Prostate gland (tissue), 2 donors: ENCODE measurements around the gene SPATA24. TPM values are rescaled to one million over a fixed set of nuclear protein-coding genes. Genes with fewer than 3 reads are reported as not detected.

ENCODE experiments used
- DNase-seq: peaks from one replicate; pipeline ENCODE4 v3.0.0-alpha.2; 2019; ENCODE audit warnings: low spot score
- H3K27ac ChIP-seq, 2 donors: fragments of 200-600 bp; sonication (generic); 2 replicates each; pipeline ENCODE4 v1.5.1; 2017 to 2019
- H3K27me3 ChIP-seq: fragments of 200-600 bp; sonication (generic); replicated peaks from 2 replicates; pipeline ENCODE4 v1.5.1; 2019; ENCODE audit not compliant: insufficient read depth
- H3K36me3 ChIP-seq, 2 donors: fragments of 200-600 bp; sonication (generic); 1 replicate in 1 of 2; 2 replicates in 1 of 2; pipeline versions ENCODE4 v1.5.1 to v1.8.1; 2017 to 2019
- H3K4me1 ChIP-seq: fragments of 200-600 bp; sonication (generic); replicated peaks from 2 replicates; pipeline ENCODE4 v1.5.1; 2019
- H3K4me3 ChIP-seq, 2 donors: fragments of 200-600 bp; sonication (generic); 2 replicates each; pipeline ENCODE4 v1.5.1; 2017 to 2019
- H3K9me3 ChIP-seq: fragments of 200-600 bp; sonication (generic); 2 replicates; pipeline ENCODE4 v1.5.1; 2017
- CTCF ChIP-seq, 4 experiments: fragments of 200-600 bp in 2 of 4; fragments of 450-650 bp in 2 of 4; sonication (generic) in 2 of 4; IDR thresholded peaks; 1 replicate in 3 of 4; 2 replicates in 1 of 4; pipeline ENCODE4 v1.5.1; 2016 to 2019; ENCODE audit warnings: antibody characterized with exemption in 4 of 4, mild to moderate bottlenecking in 2 of 4, moderate library complexity in 2 of 4
- POLR2A ChIP-seq: fragments of 450-650 bp; IDR thresholded peaks from one replicate; pipeline ENCODE4 v1.6.1; 2016; ENCODE audit warnings: antibody characterized with exemption, mild to moderate bottlenecking
- POLR2AphosphoS5 ChIP-seq: sonication (generic); formaldehyde crosslinking; IDR thresholded peaks from one replicate; pipeline ENCODE4 v1.6.1; 2017; ENCODE audit warnings: antibody characterized with exemption
- WGBS: methylation state at CpG from one replicate; pipeline ENCODE4 v1.1.5; 2018; 5-methylcytosine and 5-hydroxymethylcytosine counted together
- intact Hi-C: fragments of 100-400 bp; cut with DNase I; formaldehyde crosslinking; loops from one replicate; pipeline ENCODE4 v1.14.2; 2022
- total RNA-seq, 2 donors: library from RNA; depleted of rRNA; stranded (reverse); fragments of >200 nt; gene quantifications; one replicate each; pipeline ENCODE4 v1.1.0, GENCODE V29; 2016

The SPATA24 gene
- total RNA-seq, 2 donors from 2014 or later: 4.4 to 27.3 TPM

DNA sequence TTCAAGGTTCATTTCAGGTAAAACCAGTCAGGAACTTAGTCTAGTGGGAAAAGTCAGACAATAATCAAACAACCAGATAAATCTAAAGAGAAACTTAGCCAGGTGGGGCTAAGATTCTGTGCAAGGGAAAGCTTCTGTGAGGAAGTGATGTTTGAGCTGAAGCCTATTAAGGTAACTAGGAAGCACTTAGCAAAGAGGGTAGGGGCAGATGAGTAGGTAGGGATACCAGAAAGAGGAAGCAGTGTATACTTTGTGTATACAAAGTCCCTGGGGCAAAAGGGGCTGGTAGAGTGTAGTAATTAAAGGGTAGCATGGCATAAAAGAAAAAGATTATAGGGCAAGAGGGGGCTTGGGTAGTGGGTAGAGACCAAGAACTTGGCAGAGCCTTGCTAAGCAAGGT, 3.6 kb upstream of the SPATA24 start:
- Histone ChIP-seq H3K27ac (no peak overlapping the region), H3K4me1 (peaks cover 4% of the 10 kb centered on the region), H3K4me3 (no peak overlapping the region), H3K36me3 (no peaks in the 10 kb centered on the region), H3K9me3 (no peaks in the 10 kb centered on the region), H3K27me3 (no peaks in the 10 kb centered on the region)
- TF ChIP-seq CTCF (IDR thresholded peaks at IDR 0.05) (no peak), POLR2A (no peak), POLR2AphosphoS5 (no peak)
- DNase-seq: no peak
- intact Hi-C loops: no loop called here

GRCh38 chr5:139406963-139407362, 3.1 kb upstream of the SPATA24 start:
- WGBS: 75% methylated on average over 2 of the region's 2 CpGs

DNA sequence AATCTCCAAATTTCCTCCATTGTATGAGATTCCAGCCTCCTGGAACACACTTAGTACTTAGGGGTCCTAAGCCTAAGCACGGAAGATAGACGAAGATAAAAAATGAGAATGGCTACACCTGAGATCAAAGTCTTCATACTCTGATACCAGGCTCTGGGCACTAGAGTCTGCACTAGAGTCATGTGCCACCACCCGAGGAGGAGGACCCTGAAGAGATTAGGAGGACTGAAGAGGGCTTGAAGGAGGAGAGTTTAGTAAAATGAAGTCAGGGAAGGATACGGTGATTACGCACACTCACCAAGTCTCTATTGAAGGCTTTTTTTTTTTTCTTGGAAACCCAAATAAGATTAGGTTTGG, 573 bp upstream of the SPATA24 start:
- Histone ChIP-seq H3K9me3 (no peaks in the 10 kb centered on the region), H3K27me3 (no peaks in the 10 kb centered on the region), H3K27ac (peak overlapping the region; percentile 89 to 94), H3K36me3 (no peaks in the 10 kb centered on the region), H3K4me3 (peak overlapping the region; percentile 43 to 45), H3K4me1 (peaks cover 4% of the 10 kb centered on the region)
- DNase-seq: no peak
- intact Hi-C loops: no loop called here
- no peak for TF ChIP-seq POLR2AphosphoS5
- TF ChIP-seq POLR2A: no peak
- no peak for TF ChIP-seq CTCF (IDR thresholded peaks at IDR 0.05)
- 60% methylated on average over 5 of the region's 5 CpGs for WGBS

More at GRCh38 chr5:139406963-139407362, 3.1 kb upstream of the SPATA24 start:
- peaks cover 4% of the 10 kb centered on the region for H3K4me1 ChIP-seq
- no peaks in the 10 kb centered on the region for H3K9me3 ChIP-seq
- intact Hi-C loops: no loop called here
- no peaks in the 10 kb centered on the region for H3K27me3 ChIP-seq
- H3K36me3 ChIP-seq: no peaks in the 10 kb centered on the region
- TF ChIP-seq CTCF (IDR thresholded peaks at IDR 0.05) (no peak), POLR2AphosphoS5 (no peak), POLR2A (no peak)
- H3K27ac ChIP-seq: no peak overlapping the region
- H3K4me3 ChIP-seq: no peak overlapping the region
- DNase-seq: no peak

- H3K4me3 ChIP-seq: peak overlapping the region; percentile 43 to 45
- H3K9me3 ChIP-seq: no peaks in the 10 kb centered on the region
- H3K27ac ChIP-seq: peak overlapping the region; percentile 89 to 94
- TF ChIP-seq CTCF (IDR thresholded peaks at IDR 0.05) (no peak), POLR2AphosphoS5 (no peak), POLR2A (no peak)
- no peak for DNase-seq
- H3K36me3 ChIP-seq: no peaks in the 10 kb centered on the region
- H3K27me3 ChIP-seq: no peaks in the 10 kb centered on the region
- whole genome bisulfite sequencing: 17% methylated on average over 7 of the region's 7 CpGs
- intact Hi-C loops: no loop called here
- peaks cover 4% of the 10 kb centered on the region for H3K4me1 ChIP-seq
Observed at GRCh38 chr5:139403418-139403786, 487 bp downstream of the SPATA24 start.

- DNase-seq: no peak
Observed at GRCh38 chr5:139402561-139403158, 1.2 kb downstream of the SPATA24 start.

More at GRCh38 chr5:139402561-139403158, 1.2 kb downstream of the SPATA24 start:
- H3K27me3 ChIP-seq: no peaks in the 10 kb centered on the region
- H3K9me3 ChIP-seq: no peaks in the 10 kb centered on the region
- intact Hi-C loops: no loop called here
- H3K4me3 ChIP-seq: no peak overlapping the region
- whole genome bisulfite sequencing: 78% methylated on average over 7 of the region's 7 CpGs
- TF ChIP-seq POLR2AphosphoS5 (no peak), POLR2A (no peak), CTCF (IDR thresholded peaks at IDR 0.05) (no peak)
- peak overlapping the region; percentile 89 to 94 for H3K27ac ChIP-seq
- H3K36me3 ChIP-seq: no peaks in the 10 kb centered on the region
- H3K4me1 ChIP-seq: peaks cover 4% of the 10 kb centered on the region
